Measurements from ENCODE around the gene SDF2.

- TF ChIP-seq EZH2 (IDR thresholded peaks at IDR 0.05; ENCODE audit: low read depth, unreplicated experiment): no peak
- no peak for TF ChIP-seq POLR2AphosphoS5 (IDR thresholded peaks at IDR 0.05; ENCODE audit: low read depth)
- no peak for TF ChIP-seq JUNB (IDR thresholded peaks at IDR 0.05; ENCODE audit: unreplicated experiment)
- peak in 1 of 2 experiments; percentile 39; a peak in 2 of 4 replicates for TF ChIP-seq CTCF (conservative IDR thresholded peaks at IDR 0.05; ENCODE audit: low read depth in 2 of 2)
- TF ChIP-seq EZH2phosphoT487 (IDR thresholded peaks at IDR 0.05; ENCODE audit: unreplicated experiment): no peak
These were observed 39.3 kb upstream of the SDF2 start for GRCh38 chr17:28700830-28701492.

All from GM23338 (cell line).